GM13976 (cell line): Measurements from ENCODE around the gene ANTXR2.

Experiments
- DNase-seq: peaks from one replicate; pipeline ENCODE4 v3.0.0; 2012; ENCODE audit warnings: low spot score
- in situ Hi-C: fragments of 300-500 bp; cut with MboI; formaldehyde crosslinking; loops from one replicate; pipeline ENCODE4 v1.12.0; 2022; ENCODE audit warnings: low sequenced_read_pairs, mixed read lengths, inconsistent platforms; ENCODE audit not compliant: unreplicated experiment
- TF ChIP-seq, protein P1 (sequence below): IDR thresholded peaks from 2 replicates; pipeline ENCODE4 v1.5.1; 2012; ENCODE audit warnings: borderline replicate concordance, mild to moderate bottlenecking; ENCODE audit not compliant: insufficient read depth; ENCODE audit errors: extremely low read depth, missing control alignments, control extremely low read depth

The ANTXR2 gene

DNA sequence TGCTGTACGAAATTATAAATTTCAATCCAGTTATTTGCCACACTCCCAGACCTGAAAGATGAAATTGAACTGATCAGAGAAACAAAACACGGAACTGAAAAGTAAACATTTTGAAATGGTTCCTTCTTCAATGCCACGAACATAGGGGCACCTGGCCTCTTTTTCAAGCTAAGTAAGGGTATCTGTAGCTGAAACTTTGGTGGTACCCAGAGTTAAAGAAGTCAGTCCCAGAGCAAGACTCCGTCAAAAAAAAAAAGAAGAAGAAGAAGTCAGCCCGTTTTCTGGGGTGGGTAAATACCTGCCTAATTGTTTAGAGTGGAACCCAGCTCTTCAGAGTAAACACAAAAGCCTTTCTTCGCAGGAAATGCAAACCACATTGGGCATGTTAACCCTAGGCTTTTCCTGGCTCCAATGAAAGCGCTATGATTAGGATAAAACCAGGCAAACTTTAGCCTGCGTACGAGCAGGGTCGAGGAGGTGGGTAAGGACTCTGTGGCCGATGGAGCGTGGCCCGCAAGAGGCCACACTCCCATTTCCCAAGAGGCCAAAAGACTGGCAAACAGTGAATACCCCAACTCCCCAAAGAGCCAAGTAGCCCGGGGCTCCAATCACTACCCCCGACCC lies 1.3 kb downstream of the ANTXR2 start:
- in situ Hi-C loops, result no loop called here
- DNase-seq, result peak; percentile 24
- TF ChIP-seq, protein P1, sequence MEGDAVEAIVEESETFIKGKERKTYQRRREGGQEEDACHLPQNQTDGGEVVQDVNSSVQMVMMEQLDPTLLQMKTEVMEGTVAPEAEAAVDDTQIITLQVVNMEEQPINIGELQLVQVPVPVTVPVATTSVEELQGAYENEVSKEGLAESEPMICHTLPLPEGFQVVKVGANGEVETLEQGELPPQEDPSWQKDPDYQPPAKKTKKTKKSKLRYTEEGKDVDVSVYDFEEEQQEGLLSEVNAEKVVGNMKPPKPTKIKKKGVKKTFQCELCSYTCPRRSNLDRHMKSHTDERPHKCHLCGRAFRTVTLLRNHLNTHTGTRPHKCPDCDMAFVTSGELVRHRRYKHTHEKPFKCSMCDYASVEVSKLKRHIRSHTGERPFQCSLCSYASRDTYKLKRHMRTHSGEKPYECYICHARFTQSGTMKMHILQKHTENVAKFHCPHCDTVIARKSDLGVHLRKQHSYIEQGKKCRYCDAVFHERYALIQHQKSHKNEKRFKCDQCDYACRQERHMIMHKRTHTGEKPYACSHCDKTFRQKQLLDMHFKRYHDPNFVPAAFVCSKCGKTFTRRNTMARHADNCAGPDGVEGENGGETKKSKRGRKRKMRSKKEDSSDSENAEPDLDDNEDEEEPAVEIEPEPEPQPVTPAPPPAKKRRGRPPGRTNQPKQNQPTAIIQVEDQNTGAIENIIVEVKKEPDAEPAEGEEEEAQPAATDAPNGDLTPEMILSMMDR, result no peak

DNA sequence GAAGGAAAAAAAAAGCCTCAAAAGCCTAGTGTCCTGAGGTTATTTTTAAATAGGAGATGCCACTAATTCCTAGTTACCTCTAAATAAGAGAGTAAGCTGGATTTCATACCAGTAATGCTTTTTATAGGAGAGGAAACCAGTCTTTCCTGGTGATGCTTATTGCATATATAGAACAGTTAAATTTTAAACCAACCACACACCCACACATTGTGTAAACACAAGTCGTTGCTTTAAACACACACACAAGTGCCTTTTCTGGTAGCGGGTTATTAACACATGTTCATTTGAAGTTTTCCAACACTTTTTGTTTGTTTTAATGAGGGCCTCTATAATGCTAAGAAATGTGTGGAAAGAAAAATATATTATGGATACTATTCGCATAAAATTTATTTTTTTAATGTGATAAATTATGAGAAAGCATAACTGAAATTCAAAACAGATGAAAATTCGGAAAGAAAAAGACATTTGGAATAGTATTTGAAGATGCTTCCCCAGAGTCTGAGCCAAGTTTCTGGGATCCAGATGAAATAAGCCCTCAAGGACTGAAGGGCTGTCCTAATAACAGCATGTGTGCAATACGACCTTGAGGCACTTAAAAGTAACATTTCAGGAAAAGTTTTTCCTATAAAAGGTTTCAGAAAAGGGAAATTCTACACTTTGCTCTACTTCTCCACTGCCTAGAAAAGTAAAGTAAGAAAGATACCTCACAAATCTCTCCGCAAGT lies 2.0 kb downstream of the ANTXR2 start:
- in situ Hi-C loops, result no loop called here
- TF ChIP-seq, protein P1, result no peak
- DNase-seq, result no peak

DNA sequence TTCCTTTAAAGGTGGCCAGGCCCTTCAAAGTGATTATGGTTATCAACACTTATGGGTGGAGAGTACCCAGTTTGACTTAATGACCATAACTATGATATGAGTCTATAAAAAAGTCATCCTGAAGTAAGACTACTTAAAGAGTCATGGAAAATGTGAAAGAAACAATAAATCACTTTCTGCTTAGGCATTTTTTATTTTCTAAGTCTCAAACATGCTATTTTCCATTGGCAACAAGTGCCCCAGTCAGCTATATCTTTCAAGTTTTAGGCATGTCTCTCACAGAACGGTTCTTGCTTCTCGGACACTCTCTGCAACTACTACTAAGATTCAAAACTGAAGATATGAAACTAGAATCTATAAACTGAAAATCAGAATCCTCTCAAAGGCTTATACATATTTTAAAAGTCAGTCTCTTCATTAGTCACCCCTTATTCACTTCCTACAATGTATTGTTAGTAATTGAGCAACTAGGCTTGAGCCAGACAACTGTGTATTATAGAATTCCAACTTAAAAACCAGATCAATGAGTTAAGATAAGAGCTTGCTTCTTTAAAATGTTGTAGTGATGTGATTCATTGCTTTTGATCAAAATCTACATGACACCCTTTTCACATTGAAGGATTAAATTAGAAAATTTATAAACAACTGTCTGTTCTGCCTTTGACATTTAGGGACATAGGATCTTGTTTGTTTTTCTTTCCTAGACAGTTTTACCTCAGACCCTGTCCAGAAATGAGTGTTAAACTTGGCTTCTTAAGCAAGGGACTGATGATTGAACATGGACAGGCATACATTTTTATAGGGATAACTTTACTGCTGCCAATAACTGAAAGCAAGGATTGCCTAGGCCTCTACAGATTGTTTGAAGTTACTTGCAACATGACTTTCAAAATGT lies 2.9 kb downstream of the ANTXR2 start:
- no peak for DNase-seq
- in situ Hi-C loops, result no loop called here

DNA sequence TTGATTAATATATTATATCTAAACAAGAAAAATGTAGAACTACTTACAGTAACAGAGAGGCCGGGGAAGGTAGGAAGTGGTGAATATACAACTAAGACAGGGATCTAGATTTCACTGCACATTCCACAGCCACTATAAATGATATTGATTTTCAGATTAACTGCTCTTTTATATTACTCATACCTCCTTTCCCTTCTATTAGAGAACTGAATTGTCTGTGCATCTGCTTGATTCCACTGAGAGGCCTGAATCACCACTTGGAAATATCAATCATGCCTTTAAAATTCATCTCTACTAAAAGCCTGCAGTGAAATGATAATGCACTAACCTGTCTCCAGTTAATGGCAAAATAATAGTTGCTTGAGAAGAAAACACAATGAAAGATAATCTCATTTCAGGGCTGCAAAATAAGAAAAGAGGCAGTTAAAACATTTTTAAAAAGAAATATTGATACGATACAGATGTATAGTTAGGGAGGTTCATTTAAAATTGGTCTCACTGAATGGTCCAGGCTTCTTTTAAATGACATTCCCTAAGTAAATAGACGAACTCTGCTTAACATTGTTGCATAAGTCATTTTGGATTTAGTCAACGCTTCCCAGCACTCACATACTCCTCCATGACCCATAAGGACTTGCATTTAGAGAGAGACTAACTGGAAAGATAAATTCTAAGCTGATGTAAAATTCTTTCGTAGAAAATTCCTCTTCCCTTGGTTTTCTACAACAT lies 3.8 kb downstream of the ANTXR2 start:
- TF ChIP-seq, protein P1, result no peak
- DNase-seq, result no peak
- in situ Hi-C loops, result no loop called here

More for the DNA sequence above, 2.9 kb downstream of the ANTXR2 start:
- TF ChIP-seq, protein P1, result no peak

DNA sequence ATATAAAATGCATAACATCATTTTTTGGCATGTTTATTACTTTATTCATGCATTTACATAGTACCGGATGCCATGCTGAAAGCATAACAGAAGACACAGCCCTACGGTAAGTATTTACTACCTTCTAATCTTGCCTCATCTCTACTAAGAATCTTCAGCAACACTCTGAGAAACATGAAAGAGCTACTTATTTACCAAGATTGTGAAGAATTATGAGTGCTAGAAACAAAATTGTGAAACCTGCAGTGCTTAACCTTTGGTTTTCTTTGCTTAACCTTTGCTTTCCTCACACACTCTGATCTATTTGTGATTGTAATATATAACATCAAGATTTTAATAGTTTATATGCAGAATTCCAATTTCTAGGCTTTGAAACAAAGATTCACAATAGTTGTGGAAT lies 7.4 kb downstream of the ANTXR2 start:
- DNase-seq, result no peak
- in situ Hi-C loops, result no loop called here
- TF ChIP-seq, protein P1, result no peak

DNA sequence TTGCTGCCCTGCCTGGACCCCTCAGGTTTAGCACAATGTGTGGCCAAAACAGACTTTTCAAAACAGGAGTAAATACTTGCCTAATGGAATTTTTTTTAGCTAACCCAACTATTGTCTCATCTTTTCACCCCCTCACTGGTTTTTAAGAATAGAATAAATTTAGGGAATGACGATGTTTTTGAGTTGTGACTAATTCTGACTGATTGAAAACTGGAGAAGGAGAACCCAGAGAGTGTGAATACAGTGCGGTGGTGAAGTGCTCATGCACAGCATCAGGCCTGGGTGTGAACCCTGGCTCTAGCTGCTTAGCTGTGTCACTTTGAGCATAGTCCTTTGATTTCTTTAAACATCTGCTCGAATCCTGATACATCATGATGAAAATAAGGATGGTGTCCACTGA lies 10.5 kb downstream of the ANTXR2 start:
- in situ Hi-C loops, result no loop called here
- no peak for DNase-seq
- TF ChIP-seq, protein P1, result no peak
